ENCODE data around the gene MICALL1.

DNA sequence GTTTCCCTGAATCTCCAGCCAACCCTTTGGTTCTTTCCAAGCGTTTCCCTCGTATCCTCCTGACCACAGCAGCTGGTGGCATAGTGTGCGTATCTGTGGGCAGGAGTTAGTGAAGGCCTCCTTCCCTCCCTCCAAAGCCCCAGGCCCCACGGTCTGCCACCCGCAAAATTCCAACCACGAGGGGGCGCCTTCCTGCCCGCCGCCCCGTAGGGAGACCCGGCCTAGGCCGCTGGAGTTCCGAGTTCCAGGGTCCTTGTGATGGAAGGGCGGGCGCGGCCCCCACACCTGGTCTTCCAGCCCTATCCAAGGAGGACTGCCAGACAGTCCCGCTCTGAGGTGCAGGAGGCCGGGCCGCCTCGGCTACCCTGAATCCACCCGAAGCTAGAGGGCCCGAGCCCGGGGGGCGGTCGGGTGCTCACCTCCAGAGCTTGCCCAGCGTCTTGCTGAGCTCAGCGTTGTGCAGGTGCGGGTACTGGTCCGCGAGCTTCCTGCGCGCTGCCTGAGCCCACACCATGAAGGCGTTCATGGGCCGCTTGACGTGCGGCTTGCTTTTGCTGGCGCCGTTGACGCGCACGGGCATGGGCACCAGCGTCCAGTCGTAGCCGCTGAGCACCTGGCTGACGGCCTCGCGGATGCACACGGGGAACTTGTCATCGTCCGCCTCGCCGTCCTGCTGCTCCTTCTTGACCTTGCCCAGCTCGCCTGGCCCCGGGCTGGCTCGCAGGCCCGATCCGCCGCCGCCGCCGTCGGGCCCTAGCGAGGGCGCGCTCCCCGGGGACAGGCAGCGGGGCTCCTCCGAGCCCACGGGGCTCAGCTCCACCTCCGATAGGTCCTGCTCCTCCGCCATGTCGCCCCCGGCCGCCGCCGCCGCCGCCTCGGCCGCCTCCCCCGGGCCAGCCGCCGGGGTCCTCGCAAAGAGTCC lies 77.1 kb downstream of the MICALL1 start:
- TF ChIP-seq EP300 (IDR thresholded peaks at IDR 0.05; ENCODE audit: borderline replicate concordance) (no peak), TCF12 (IDR thresholded peaks at IDR 0.05; ENCODE audit: low read depth) (no peak), RAD21 (IDR thresholded peaks at IDR 0.05; ENCODE audit: low read depth) (no peak), CEBPB (IDR thresholded peaks at IDR 0.05) (no peak), YY1 (IDR thresholded peaks at IDR 0.05; ENCODE audit: low read depth) (no peak), TAF1 (IDR thresholded peaks at IDR 0.05; ENCODE audit: low read depth) (no peak)
- TF ChIP-seq, protein P1, sequence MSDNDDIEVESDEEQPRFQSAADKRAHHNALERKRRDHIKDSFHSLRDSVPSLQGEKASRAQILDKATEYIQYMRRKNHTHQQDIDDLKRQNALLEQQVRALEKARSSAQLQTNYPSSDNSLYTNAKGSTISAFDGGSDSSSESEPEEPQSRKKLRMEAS (IDR thresholded peaks at IDR 0.05): no peak
- TF ChIP-seq, protein P2, sequence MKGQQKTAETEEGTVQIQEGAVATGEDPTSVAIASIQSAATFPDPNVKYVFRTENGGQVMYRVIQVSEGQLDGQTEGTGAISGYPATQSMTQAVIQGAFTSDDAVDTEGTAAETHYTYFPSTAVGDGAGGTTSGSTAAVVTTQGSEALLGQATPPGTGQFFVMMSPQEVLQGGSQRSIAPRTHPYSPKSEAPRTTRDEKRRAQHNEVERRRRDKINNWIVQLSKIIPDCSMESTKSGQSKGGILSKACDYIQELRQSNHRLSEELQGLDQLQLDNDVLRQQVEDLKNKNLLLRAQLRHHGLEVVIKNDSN (IDR thresholded peaks at IDR 0.05): no peak
- TF ChIP-seq, protein P3, sequence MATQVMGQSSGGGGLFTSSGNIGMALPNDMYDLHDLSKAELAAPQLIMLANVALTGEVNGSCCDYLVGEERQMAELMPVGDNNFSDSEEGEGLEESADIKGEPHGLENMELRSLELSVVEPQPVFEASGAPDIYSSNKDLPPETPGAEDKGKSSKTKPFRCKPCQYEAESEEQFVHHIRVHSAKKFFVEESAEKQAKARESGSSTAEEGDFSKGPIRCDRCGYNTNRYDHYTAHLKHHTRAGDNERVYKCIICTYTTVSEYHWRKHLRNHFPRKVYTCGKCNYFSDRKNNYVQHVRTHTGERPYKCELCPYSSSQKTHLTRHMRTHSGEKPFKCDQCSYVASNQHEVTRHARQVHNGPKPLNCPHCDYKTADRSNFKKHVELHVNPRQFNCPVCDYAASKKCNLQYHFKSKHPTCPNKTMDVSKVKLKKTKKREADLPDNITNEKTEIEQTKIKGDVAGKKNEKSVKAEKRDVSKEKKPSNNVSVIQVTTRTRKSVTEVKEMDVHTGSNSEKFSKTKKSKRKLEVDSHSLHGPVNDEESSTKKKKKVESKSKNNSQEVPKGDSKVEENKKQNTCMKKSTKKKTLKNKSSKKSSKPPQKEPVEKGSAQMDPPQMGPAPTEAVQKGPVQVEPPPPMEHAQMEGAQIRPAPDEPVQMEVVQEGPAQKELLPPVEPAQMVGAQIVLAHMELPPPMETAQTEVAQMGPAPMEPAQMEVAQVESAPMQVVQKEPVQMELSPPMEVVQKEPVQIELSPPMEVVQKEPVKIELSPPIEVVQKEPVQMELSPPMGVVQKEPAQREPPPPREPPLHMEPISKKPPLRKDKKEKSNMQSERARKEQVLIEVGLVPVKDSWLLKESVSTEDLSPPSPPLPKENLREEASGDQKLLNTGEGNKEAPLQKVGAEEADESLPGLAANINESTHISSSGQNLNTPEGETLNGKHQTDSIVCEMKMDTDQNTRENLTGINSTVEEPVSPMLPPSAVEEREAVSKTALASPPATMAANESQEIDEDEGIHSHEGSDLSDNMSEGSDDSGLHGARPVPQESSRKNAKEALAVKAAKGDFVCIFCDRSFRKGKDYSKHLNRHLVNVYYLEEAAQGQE (IDR thresholded peaks at IDR 0.05; ENCODE audit: low read depth): no peak
